Measurements from ENCODE around the gene SYT6. TPM values are rescaled to one million over a fixed set of nuclear protein-coding genes. Genes with fewer than 3 reads are reported as not detected.

The SYT6 gene
- total and polyA plus RNA-seq, 4 donors: 0.01 to 4.2 TPM; not detected in 2

- H3K4me3 ChIP-seq: no peak overlapping the region
- H3K27ac ChIP-seq (ENCODE audit: low read depth in 1 of 2, low read length in 1 of 2): no peak overlapping the region
- no peak for ATAC-seq (ENCODE audit: insufficient read depth, low FRiP score)
- no peak overlapping the region for H3K9ac ChIP-seq (ENCODE audit: insufficient read depth in 1 of 2, low read length in 2 of 2)
- H3K4me1 ChIP-seq (ENCODE audit: control insufficient read depth in 5 of 5, insufficient read depth in 5 of 5, low read length in 5 of 5): peaks cover 0 to 65% (median 18%) of the 10 kb centered on the region in 5 donors
- TF ChIP-seq CTCF (IDR thresholded peaks at IDR 0.05; ENCODE audit: control extremely low read depth, extremely low read depth): no peak
- H3K9me3 ChIP-seq (ENCODE audit: control insufficient read depth in 4 of 4, insufficient read depth in 3 of 4, low read length in 3 of 4): no peaks in the 10 kb centered on the region
- peaks cover 0 to 6% (median 0%) of the 10 kb centered on the region in 4 donors for H3K36me3 ChIP-seq (ENCODE audit: control insufficient read depth in 4 of 4, insufficient read depth in 4 of 4, low read length in 4 of 4)
- peak in 1 of 3 donors; percentile 7 for DNase-seq
- H3K27me3 ChIP-seq (ENCODE audit: control insufficient read depth in 3 of 3, insufficient read depth in 3 of 3, low read length in 2 of 3): no peaks in the 10 kb centered on the region
- 48 to 58% methylated on average over 4 of the region's 4 CpGs for WGBS, 2 donors
Observed at GRCh38 chr1:114093624-114094362, 59.9 kb downstream of the SYT6 start.

DNA sequence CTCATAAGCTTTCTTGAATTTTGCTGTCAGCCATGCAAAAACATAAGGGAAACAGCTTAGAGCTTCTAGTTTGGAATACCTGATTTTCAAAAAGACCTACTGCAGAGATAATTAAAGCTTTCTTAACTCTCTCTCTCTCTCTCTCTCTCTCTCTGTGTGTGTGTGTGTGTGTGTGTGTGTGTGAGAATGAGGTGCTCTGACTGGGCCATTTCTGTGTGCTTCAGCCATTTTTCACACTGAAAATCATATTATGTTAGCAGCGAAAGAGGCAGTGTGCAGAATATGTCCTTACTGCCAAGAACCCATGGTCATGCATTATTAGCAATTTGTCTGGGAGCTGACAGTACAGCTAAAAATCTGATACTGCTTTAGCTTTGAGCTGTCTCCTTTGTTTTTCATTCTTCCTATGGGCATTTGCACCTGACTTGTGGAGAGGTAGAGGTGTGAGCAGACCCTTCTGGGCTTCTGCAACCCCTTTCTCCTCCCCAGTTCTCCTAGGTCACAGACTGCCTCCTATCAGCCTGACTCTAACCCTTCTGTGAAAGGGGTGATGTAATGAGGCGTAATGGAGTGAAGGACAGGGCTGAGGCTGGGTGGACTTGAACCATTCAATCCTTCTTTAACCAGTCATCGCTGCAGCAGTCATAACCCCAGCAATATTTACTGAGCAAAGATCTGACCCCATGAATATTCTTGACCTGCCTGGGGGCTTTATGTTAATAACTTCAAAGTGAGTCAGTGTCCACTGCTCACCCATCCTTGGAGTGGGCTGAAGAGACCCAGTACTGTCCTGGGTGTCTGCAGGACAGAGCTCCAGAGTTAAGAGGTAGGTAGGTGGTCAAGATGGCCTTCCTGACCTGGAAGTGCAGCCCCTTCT is 61.2 kb downstream of the SYT6 start:
- Histone ChIP-seq H3K27me3 (ENCODE audit: control insufficient read depth in 3 of 3, insufficient read depth in 3 of 3, low read length in 2 of 3) (no peaks in the 10 kb centered on the region), H3K27ac (ENCODE audit: low read depth in 1 of 2, low read length in 1 of 2) (no peak overlapping the region), H3K9ac (ENCODE audit: insufficient read depth in 1 of 2, low read length in 2 of 2) (no peak overlapping the region), H3K4me3 (no peak overlapping the region), H3K36me3 (ENCODE audit: control insufficient read depth in 4 of 4, insufficient read depth in 4 of 4, low read length in 4 of 4) (peaks cover 0 to 7% (median 0%) of the 10 kb centered on the region in 4 donors), H3K9me3 (ENCODE audit: control insufficient read depth in 4 of 4, insufficient read depth in 3 of 4, low read length in 3 of 4) (no peaks in the 10 kb centered on the region), H3K4me1 (ENCODE audit: control insufficient read depth in 5 of 5, insufficient read depth in 5 of 5, low read length in 5 of 5) (peaks cover 0 to 74% (median 18%) of the 10 kb centered on the region in 5 donors)
- 75 to 93% methylated on average over 3 of the region's 3 CpGs for WGBS, 2 donors
- no peak for TF ChIP-seq CTCF (IDR thresholded peaks at IDR 0.05; ENCODE audit: control extremely low read depth, extremely low read depth)
- peak in 2 of 3 donors; percentile 56 to 74 for DNase-seq
- ATAC-seq (ENCODE audit: insufficient read depth, low FRiP score): no peak

DNA sequence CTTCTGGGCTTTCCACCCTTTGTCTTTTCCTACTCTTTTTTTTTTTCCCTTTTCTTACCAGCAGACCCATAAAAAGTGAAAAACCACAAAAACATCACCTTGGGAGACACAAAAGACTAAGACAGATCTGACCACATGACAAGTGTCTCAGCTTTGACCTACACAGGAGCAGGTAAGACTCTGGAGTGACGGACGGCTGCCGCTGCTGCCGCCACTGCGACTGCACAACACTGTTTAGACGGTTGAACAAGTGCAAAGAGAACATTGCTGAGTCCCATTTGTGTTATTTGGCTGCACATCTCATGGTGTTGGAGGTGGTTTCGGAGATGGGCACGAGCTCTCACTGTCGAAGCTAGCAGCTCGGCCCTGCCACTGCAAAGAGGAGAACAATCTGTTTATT is 62.0 kb downstream of the SYT6 start:
- peak overlapping the region in 1 of 2 donors; percentile 23 for H3K9ac ChIP-seq (ENCODE audit: insufficient read depth in 1 of 2, low read length in 2 of 2)
- no peak for DNase-seq
- no peak overlapping the region for H3K27ac ChIP-seq (ENCODE audit: low read depth in 1 of 2, low read length in 1 of 2)
- peaks cover 0 to 3% (median 0%) of the 10 kb centered on the region in 4 donors for H3K36me3 ChIP-seq (ENCODE audit: control insufficient read depth in 4 of 4, insufficient read depth in 4 of 4, low read length in 4 of 4)
- H3K9me3 ChIP-seq (ENCODE audit: control insufficient read depth in 4 of 4, insufficient read depth in 3 of 4, low read length in 3 of 4): no peaks in the 10 kb centered on the region
- ATAC-seq (ENCODE audit: insufficient read depth, low FRiP score): no peak
- 91 to 94% methylated on average over 10 of the region's 10 CpGs for WGBS, 2 donors
- no peak for TF ChIP-seq CTCF (IDR thresholded peaks at IDR 0.05; ENCODE audit: control extremely low read depth, extremely low read depth)
- peaks cover 0 to 74% (median 18%) of the 10 kb centered on the region in 5 donors for H3K4me1 ChIP-seq (ENCODE audit: control insufficient read depth in 5 of 5, insufficient read depth in 5 of 5, low read length in 5 of 5)
- H3K27me3 ChIP-seq (ENCODE audit: control insufficient read depth in 3 of 3, insufficient read depth in 3 of 3, low read length in 2 of 3): no peaks in the 10 kb centered on the region
- no peak overlapping the region for H3K4me3 ChIP-seq
